NCI-H82 treated with DMSO at 0.1 percent for 48 hours (cell line): ENCODE measurements around the gene ANGPTL8.

ENCODE experiments used
- DNase-seq: peaks from one replicate; lab custom pipeline; 2025; ENCODE audit not compliant: unreplicated experiment; lab: John Stamatoyannopoulos, UW

ANGPTL8 gene

DNA sequence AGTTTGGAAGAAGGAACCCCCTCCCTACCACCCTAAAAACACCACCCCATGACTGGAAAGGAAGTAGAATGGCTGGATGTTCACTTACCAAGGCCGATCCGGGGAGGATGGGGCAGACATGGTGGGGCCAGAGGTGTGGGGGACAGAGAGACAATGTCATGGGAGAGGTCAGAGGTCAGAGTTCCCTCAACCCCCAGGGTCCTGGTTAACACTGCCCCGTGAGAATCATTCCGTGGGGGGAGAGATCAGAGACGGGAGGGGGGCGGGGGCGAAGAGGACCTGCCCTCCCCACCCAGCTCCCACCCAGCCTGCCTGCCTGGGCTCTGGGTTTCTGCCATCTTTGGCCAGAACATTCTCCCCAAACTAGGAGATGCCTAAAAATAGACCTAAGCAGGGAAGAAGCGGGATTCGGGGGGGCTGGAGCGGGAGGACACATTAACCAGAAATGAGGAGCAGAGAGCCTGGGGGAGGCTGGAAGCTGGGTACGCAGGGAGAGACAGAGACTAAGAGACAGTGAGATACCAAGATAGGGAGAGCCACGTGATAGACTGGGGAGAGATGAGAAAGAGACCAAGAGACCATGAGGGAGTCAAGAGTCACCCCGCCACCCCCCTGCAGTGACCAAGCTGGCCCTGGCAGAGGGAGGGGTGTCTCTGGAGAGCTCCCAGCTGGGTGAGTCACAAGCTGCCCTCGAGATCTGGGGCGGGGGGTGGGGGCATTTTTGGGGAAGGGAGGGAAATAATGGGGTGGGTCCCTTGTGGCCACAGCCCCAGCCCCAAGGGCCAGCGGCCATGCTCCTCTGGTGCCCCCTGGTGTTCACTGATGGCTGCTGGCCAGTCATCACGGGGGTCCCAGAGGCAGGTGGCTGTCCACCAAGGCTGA, 36.0 kb upstream of the ANGPTL8 start:
- no peak for DNase-seq

GRCh38 chr19:11204076-11204602, 35.3 kb upstream of the ANGPTL8 start:
- no peak for DNase-seq

DNA sequence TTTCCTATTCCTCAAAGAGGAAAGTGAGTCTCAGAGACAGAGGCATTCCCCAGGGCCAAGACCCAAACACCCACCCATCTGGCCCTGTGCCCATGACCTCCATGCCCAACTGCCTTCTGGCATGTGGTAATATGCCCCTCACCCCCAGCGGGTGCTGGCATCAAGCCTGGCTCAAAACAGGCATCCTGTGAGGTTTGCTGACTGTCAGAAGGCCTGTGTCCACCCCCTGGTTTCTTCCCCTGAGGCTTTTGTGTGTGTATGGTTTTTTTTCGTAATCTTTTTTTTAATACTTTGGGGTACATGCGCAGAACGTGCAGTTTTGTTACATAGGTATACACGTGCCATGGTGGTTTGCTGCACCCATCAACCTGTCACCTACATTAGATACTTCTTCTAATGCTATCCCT, 34.5 kb upstream of the ANGPTL8 start:
- DNase-seq: no peak

DNA sequence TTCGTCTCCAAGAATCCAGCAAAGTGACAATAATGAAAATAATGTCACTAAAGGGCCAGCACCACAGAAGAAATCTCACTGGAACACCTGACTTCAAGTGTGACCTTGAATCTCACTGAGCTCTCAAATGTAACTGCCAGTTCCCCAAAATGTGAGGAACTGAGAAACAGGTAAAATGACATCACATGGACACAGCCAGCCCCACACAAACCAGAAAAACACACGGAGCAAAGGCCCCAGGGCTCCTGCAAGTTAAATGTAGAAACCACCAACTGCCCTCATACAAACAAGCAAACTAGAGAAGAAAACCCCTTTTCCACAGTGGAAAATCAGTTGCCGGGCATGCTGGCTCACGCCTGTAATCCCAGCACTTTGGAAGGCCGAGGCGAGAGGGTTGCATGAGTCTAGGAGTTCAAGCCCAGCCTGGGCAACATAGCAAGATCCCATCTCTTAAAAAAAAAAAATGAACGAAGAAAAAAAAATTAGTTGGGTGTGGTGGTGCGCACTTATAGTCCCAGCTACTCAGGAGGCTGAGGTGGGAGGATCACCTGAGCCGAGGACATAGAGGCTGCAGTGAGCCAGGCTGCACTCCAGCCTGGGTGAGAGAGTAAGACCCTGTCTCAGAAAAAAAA, 33.4 kb upstream of the ANGPTL8 start:
- no peak for DNase-seq

DNA sequence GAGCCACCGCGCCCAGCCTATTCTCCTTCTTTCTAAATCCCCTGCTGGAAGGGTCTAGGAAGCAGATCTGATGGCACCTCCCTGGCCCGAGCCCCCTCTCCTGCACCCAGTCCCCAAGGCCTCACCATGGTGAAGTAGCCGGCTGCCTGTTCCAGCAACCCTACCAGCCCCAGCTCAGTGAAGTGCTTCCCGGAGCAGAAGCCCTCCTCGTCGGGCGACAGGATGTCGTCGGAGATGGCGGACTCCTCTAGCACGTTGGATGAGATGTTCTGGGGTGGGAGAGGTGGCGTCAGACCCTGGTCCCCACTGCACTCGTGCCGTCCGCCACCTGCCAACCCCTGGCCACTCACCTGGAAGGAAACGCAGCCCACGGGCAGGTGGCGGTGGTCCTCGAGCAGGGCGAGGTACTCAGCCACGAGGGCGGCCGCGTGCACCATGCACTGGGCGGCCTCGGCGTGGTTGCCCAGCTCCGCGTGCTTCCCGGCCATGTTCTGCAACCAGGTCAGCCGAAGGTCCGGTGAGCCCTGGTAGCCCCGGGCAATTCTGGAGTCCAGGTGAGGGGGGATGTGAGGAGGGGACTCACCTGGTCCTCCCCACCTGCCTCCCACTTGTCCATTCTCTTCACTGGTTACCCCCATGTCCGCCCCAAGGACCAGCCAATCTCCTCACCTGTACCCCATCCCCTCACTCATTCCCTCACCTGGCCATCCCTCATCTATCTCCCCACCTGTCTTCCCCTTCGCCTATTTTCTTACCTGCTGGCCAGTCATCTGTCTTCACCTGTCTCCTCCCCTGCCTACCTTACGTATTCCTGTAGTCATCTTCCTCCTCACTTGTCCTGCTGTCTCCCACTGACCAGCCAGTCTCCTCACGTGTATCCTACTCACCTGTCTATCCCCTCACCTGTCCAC, 30.6 kb upstream of the ANGPTL8 start:
- DNase-seq: no peak

GRCh38 chr19:11209839-11210655, 29.4 kb upstream of the ANGPTL8 start:
- DNase-seq: no peak

GRCh38 chr19:11210656-11210928, 28.8 kb upstream of the ANGPTL8 start:
- no peak for DNase-seq

- DNase-seq: no peak
Measured at GRCh38 chr19:11214387-11214786, 25.0 kb upstream of the ANGPTL8 start.

DNA sequence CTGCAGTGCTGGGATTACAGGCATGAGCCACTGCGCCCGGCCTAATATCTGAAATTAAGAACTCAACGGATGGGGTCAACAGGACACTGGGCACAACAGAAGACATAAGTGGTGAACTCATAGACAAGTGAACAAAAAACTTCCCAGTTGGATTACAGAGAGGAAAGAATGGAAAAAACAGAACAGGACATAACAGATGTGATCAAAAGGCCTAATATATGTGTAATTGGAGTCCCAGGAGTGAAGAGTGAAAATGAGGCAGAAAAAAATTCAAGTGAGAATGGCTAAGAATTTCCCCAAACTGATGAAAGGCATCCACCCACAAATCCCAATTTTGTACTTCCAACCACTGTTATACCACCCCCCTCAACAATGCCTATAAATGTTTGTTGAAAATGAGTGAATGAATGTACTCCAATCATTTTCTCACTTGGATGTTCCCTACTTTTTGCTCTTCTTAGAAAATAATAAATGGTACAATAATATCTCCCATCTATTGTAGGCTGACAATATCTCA, 18.3 kb upstream of the ANGPTL8 start:
- DNase-seq: no peak

DNA sequence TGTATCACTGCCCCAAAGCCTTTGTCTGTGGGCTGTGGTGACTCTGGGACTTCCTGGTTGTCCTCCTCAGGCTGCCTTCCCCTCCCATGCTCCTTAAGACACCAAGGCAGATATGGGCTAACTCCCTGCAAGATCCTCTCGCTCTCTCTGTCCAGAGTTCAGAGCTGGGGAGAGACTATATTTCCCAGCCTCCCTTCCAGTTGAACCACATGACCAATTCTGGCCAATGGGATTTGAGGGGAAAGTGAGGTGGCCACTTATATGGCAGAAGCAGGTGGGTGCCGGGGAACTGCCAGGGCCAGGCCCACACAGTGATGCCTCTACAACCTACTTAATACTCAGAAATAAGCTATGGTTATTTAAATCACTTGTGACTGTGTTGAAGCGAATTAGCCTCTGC, 16.2 kb upstream of the ANGPTL8 start:
- DNase-seq: no peak

GRCh38 chr19:11224429-11224828, 15.0 kb upstream of the ANGPTL8 start:
- no peak for DNase-seq

DNA sequence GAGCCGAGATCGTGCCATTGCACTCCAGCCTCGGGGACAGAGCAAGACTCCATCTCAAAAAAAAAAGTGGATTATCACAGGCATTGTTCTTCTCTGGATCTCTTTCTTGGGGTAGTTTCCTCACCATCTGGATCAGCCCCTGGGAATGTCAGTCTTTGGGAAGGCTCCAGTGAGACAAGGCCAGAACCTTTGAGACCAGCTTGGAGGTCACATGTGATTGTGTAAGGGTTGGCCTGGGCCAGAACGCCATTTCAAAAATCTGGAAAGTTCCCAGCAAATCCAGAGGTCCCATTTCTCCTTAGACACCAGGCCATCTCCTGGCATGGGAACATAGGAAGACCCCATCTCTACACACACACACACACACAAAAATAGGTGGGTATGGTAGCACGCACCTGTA, 14.2 kb upstream of the ANGPTL8 start:
- no peak for DNase-seq

- no peak for DNase-seq
Measured at GRCh38 chr19:11225815-11226214, 13.6 kb upstream of the ANGPTL8 start.

DNA sequence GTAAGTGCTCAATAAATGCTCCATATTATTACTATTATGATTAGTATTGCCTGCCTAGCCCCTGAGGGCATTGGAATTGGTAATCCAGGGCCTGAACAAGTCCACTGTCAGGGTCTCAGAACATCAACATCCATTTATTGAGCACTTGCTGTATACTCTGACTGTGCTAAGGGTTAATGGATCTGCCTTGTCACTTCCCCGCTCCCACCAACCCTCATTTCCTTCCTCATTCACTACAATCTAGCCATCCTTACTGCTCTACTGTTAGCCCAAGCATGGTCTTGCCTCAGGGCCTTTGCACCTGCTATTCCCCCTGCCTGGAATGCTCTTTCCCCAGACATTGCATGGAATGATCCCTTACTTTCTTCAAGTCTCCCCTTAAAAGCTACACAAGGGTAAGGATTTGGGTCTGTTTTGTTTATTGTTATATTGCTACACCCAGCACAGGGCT, 12.7 kb upstream of the ANGPTL8 start:
- no peak for DNase-seq

DNA sequence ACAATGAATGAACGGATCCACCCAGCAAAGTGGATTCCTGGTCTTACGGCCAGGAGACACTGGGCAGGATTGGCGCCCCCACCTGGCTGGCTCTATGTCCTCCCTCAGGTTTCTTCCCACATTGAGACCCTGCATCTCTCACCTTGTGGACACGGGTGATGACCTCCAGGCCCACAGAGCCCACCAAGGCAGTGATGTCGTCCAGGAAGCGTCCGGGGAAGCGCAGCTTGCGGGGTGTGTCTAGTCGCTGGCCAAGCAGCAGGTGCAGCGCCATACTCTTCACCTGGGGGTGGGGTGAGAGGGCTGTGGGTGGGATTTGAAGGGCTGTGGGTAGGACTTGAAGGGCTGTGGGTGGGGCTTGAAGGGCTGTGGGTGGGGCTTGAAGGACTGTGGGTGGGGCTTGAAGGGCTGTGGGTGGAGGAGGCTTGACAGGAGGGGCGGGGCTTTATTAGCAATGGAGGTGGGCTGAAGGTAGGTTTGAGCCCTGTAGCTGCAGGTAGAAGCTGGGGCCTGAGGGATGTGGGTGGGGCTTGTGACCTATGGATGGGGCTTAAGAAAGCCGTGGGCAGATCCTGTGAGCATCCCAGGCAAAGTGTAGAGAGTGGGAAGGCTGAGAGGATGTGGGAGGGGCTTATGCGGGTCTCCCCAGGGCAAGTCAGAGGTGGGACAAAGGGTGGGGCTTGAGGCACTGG, 12.1 kb upstream of the ANGPTL8 start:
- peak; percentile 6 for DNase-seq

GRCh38 chr19:11230621-11231386, 8.6 kb upstream of the ANGPTL8 start:
- no peak for DNase-seq

- no peak for DNase-seq
Measured at GRCh38 chr19:11232555-11232954, 6.9 kb upstream of the ANGPTL8 start.

DNA sequence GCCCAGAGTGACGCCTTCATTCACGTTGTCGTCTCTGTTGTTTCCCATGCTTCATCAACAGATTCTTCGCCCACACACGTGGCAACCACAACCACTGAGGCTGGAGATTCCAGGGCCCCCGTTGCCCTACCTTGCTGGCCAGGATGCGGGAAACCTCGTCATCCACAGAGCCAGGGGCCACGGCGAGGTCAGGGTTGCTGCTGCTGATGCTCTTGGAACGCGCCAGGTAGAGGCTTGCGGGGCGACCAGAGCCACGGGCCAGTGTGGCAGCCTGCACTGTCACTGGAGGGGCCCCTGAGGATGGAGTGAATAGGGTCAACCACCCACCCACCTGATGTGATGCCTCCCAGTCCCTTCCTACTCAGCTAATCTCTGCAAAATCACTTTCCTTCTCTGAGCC, 6.3 kb upstream of the ANGPTL8 start:
- no peak for DNase-seq

- no peak for DNase-seq
Measured at GRCh38 chr19:11234486-11235075, 4.8 kb upstream of the ANGPTL8 start.
